ENCODE results near the gene CD2BP2.
"Not testable (repeated sequence)": the region's sequence is repeated elsewhere in the genome, so short reads cannot be mapped to it uniquely, and the experiment has no call there.

CD2BP2 gene

GRCh38 chr16:30355144-30355953, at the start of gene CD2BP2:
Gene CD2BP2 (minus strand): TSS chr16:30355308. CDS start chr16:30354681, 627 bp downstream.
- DNase-seq (ENCODE audit: low spot score), result peak; percentile 100

- no peak for DNase-seq (ENCODE audit: low spot score)
These were observed 46.8 kb upstream of the CD2BP2 start for GRCh38 chr16:30401768-30402425.

- no peak for DNase-seq (ENCODE audit: low spot score)
These were observed 44.5 kb upstream of the CD2BP2 start for GRCh38 chr16:30399435-30400186.

- no peak for DNase-seq (ENCODE audit: low spot score)
These were observed 43.7 kb upstream of the CD2BP2 start for GRCh38 chr16:30398661-30399434.

GRCh38 chr16:30397776-30398660, 42.9 kb upstream of the CD2BP2 start:
- no peak for DNase-seq (ENCODE audit: low spot score)

- DNase-seq (ENCODE audit: low spot score), result no peak
These were observed 41.9 kb upstream of the CD2BP2 start for GRCh38 chr16:30397056-30397455.

GRCh38 chr16:30396627-30397026, 41.5 kb upstream of the CD2BP2 start:
- not testable (repeated sequence) for DNase-seq (ENCODE audit: low spot score)

- no peak for DNase-seq (ENCODE audit: low spot score)
These were observed 41.0 kb upstream of the CD2BP2 start for GRCh38 chr16:30395992-30396585.

- DNase-seq (ENCODE audit: low spot score), result peak; percentile 93
These were observed 40.3 kb upstream of the CD2BP2 start, which contains the start of gene ZNF48 for GRCh38 chr16:30395155-30395991. Gene ZNF48 (plus strand): TSS chr16:30395420. CDS start chr16:30395795, 375 bp downstream.

- peak; percentile 36 for DNase-seq (ENCODE audit: low spot score)
These were observed 39.6 kb upstream of the CD2BP2 start for GRCh38 chr16:30394592-30395154.

GRCh38 chr16:30383521-30383920, 28.4 kb upstream of the CD2BP2 start:
- DNase-seq (ENCODE audit: low spot score), result no peak

- no peak for DNase-seq (ENCODE audit: low spot score)
These were observed 27.2 kb upstream of the CD2BP2 start, which contains the start of gene SEPTIN1 for GRCh38 chr16:30382111-30382881. Gene SEPTIN1 (minus strand): TSS chr16:30382561. CDS start chr16:30382542, 19 bp downstream.

GRCh38 chr16:30381291-30382041, 26.4 kb upstream of the CD2BP2 start:
- no peak for DNase-seq (ENCODE audit: low spot score)

GRCh38 chr16:30380803-30381208, 25.7 kb upstream of the CD2BP2 start:
- no peak for DNase-seq (ENCODE audit: low spot score)

GRCh38 chr16:30380072-30380802, 25.1 kb upstream of the CD2BP2 start:
- no peak for DNase-seq (ENCODE audit: low spot score)

- no peak for DNase-seq (ENCODE audit: low spot score)
These were observed 24.2 kb upstream of the CD2BP2 start for GRCh38 chr16:30379158-30379783.

Data from kidney tubule cell (primary cell).